Keratinocyte (primary cell): Measurements from ENCODE around the gene LRCOL1. TPM values are rescaled to one million over a fixed set of nuclear protein-coding genes. Genes with fewer than 3 reads are reported as not detected.

Source experiments
- DNase-seq: peaks from one replicate; pipeline ENCODE4 v3.0.0-alpha.2; 2011; ENCODE audit warnings: low read depth, missing footprints, low spot score
- FAIRE-seq: peaks from 2 replicates; lab custom pipeline; 2011; peaks lifted over from hg19 to GRCh38; lab: Jason Lieb, UNC
- H2AFZ ChIP-seq: 2 replicates; pipeline ENCODE4 v1.6.0; 2012; ENCODE audit warnings: low read length, control low read depth, inconsistent platforms; ENCODE audit not compliant: control insufficient read depth
- H3K27ac ChIP-seq: 2 replicates; pipeline ENCODE4 v1.5.1; 2011; ENCODE audit warnings: low read length; ENCODE audit not compliant: control insufficient read depth, insufficient read depth
- H3K27me3 ChIP-seq: 3 replicates; pipeline ENCODE4 v1.6.0; 2011; ENCODE audit warnings: low read length; ENCODE audit not compliant: control insufficient read depth, insufficient read depth; ENCODE audit errors: extremely low read depth
- H3K36me3 ChIP-seq, 2 experiments: 2 replicates in 1 of 2; 3 replicates in 1 of 2; pipeline ENCODE4 v1.5.1; 2011; ENCODE audit warnings: low read length in 2 of 2, mild to moderate bottlenecking in 1 of 2; ENCODE audit not compliant: control insufficient read depth in 2 of 2, insufficient read depth in 2 of 2; ENCODE audit errors: extremely low read depth in 1 of 2
- H3K4me1 ChIP-seq: 3 replicates; pipeline ENCODE4 v1.5.1; 2011; ENCODE audit warnings: low read length; ENCODE audit not compliant: control insufficient read depth, insufficient read depth; ENCODE audit errors: extremely low read depth
- H3K4me2 ChIP-seq: 3 replicates; pipeline ENCODE4 v1.6.0; 2011; ENCODE audit warnings: low read depth, low read length; ENCODE audit not compliant: control insufficient read depth, insufficient read depth; ENCODE audit errors: extremely low read depth
- H3K4me3 ChIP-seq, 3 experiments: fragments of 200-600 bp in 1 of 3; sonication (generic) in 1 of 3; 2 replicates in 2 of 3; 3 replicates in 1 of 3; pipeline ENCODE4 v1.5.1; 2011 to 2016; ENCODE audit warnings: low read length in 3 of 3, mild to moderate bottlenecking in 3 of 3, control low read depth in 2 of 3, inconsistent platforms in 1 of 3, low read depth in 1 of 3, mixed read lengths in 1 of 3, mixed run types in 1 of 3, moderate library complexity in 1 of 3; ENCODE audit not compliant: control insufficient read depth in 2 of 3, insufficient read depth in 2 of 3; ENCODE audit errors: extremely low read depth in 1 of 3
- H3K79me2 ChIP-seq: 2 replicates; pipeline ENCODE4 v1.6.0; 2012; ENCODE audit warnings: low read length; ENCODE audit not compliant: control insufficient read depth, insufficient read depth
- H3K9ac ChIP-seq: 3 replicates; pipeline ENCODE4 v1.6.0; 2011; ENCODE audit warnings: low read length; ENCODE audit not compliant: control insufficient read depth, insufficient read depth; ENCODE audit errors: extremely low read depth
- H3K9me1 ChIP-seq: 3 replicates; pipeline ENCODE4 v1.6.0; 2011; ENCODE audit warnings: low read length; ENCODE audit not compliant: control insufficient read depth, insufficient read depth; ENCODE audit errors: extremely low read depth
- H3K9me3 ChIP-seq: 2 replicates; pipeline ENCODE4 v1.5.1; 2012; ENCODE audit warnings: low read depth, low read length; ENCODE audit not compliant: control insufficient read depth
- H4K20me1 ChIP-seq: 3 replicates; pipeline ENCODE4 v1.6.0; 2011; ENCODE audit warnings: low read length; ENCODE audit not compliant: control insufficient read depth, insufficient read depth; ENCODE audit errors: extremely low read depth
- CTCF ChIP-seq, 3 experiments: IDR thresholded peaks in 1 of 3; conservative IDR thresholded peaks in 1 of 3; optimal IDR thresholded peaks in 1 of 3; 2 replicates in 2 of 3; 3 replicates in 1 of 3; pipeline versions ENCODE3 to v1.5.1; 2011; ENCODE audit warnings: low read length in 3 of 3, mild to moderate bottlenecking in 3 of 3, moderate library complexity in 2 of 3, control low read depth in 1 of 3, inconsistent platforms in 1 of 3; ENCODE audit not compliant: insufficient read depth in 2 of 3; ENCODE audit errors: extremely low read depth in 1 of 3
- EZH2 ChIP-seq: IDR thresholded peaks from one replicate; pipeline ENCODE4 v1.6.1; 2012; ENCODE audit warnings: inconsistent platforms, mild to moderate bottlenecking, low read length, moderate library complexity
- dilution Hi-C: fragments of 300-500 bp; cut with MboI; formaldehyde crosslinking; loops from one replicate; pipeline ENCODE4 v1.7.0; 2020; ENCODE audit warnings: low sequenced_read_pairs; ENCODE audit not compliant: extremely low pct_ligation_motif_present
- polyA plus RNA-seq, 5 experiments: library from polyadenylated mRNA; depleted of rRNA in 3 of 5; stranded (reverse) in 3 of 5; stranded (forward) in 1 of 5; unstranded in 1 of 5; fragments of >200 nt; gene quantifications; 1 replicate in 1 of 5; 2 replicates in 3 of 5; 3 replicates in 1 of 5; pipeline versions ENCODE4 v1.2.1 to v1.2.3, GENCODE V29; 2011 to 2012; ENCODE audit warnings: missing spikeins in 2 of 5, low read depth in 1 of 5, low replicate concordance in 1 of 5

LRCOL1 gene
- polyA plus RNA-seq, 1 donor (not counting 4 experiments of a cell fraction or from before 2014, with no cell fraction given) = not detected

GRCh38 chr12:132587781-132588180 is 22.6 kb downstream of the LRCOL1 start:
- FAIRE-seq = no peak
- H3K4me3 ChIP-seq = no peak overlapping the region
- H3K9ac ChIP-seq = no peak overlapping the region
- dilution Hi-C loops = no loop called here
- no peaks in the 10 kb centered on the region for H3K4me1 ChIP-seq
- no peak overlapping the region for H3K4me2 ChIP-seq
- no peak for TF ChIP-seq EZH2
- TF ChIP-seq CTCF (optimal IDR thresholded peaks at IDR 0.05 in 1 of 3, IDR thresholded peaks at IDR 0.05 in 1 of 3, conservative IDR thresholded peaks at IDR 0.05 in 1 of 3; ENCODE audit: extremely low read depth in 1 of 3, insufficient read depth in 2 of 3, low read length in 3 of 3) = no peak
- H3K36me3 ChIP-seq = peaks cover 0 to 2% of the 10 kb centered on the region in 2 experiments
- H4K20me1 ChIP-seq = no peaks in the 10 kb centered on the region
- no peaks in the 10 kb centered on the region for H3K79me2 ChIP-seq
- H3K27ac ChIP-seq = no peak overlapping the region
- H3K27me3 ChIP-seq = peaks cover 10% of the 10 kb centered on the region
- no peaks in the 10 kb centered on the region for H3K9me1 ChIP-seq
- H3K9me3 ChIP-seq = no peaks in the 10 kb centered on the region
- H2AFZ ChIP-seq = no peak overlapping the region
- DNase-seq = no peak

- no peak for FAIRE-seq
These were observed 23.5 kb downstream of the LRCOL1 start for GRCh38 chr12:132586929-132587328.

More at GRCh38 chr12:132586929-132587328, 23.5 kb downstream of the LRCOL1 start:
- Histone ChIP-seq H3K9me3 (no peaks in the 10 kb centered on the region), H3K27ac (no peak overlapping the region), H2AFZ (no peak overlapping the region), H3K27me3 (peaks cover 10% of the 10 kb centered on the region), H4K20me1 (no peaks in the 10 kb centered on the region), H3K4me1 (no peaks in the 10 kb centered on the region), H3K4me3 (no peak overlapping the region), H3K4me2 (no peak overlapping the region), H3K9me1 (no peaks in the 10 kb centered on the region), H3K79me2 (no peaks in the 10 kb centered on the region), H3K36me3 (peaks cover 0 to 2% of the 10 kb centered on the region in 2 experiments), H3K9ac (no peak overlapping the region)
- DNase-seq = no peak
- dilution Hi-C loops = no loop called here
- TF ChIP-seq CTCF (optimal IDR thresholded peaks at IDR 0.05 in 1 of 3, IDR thresholded peaks at IDR 0.05 in 1 of 3, conservative IDR thresholded peaks at IDR 0.05 in 1 of 3; ENCODE audit: extremely low read depth in 1 of 3, insufficient read depth in 2 of 3, low read length in 3 of 3) = no peak
- no peak for TF ChIP-seq EZH2
